A549 treated with ZK216348 at 1 μM for 4 hours (cell line): ENCODE results near the gene TMEM217. TPM values are rescaled to one million over a fixed set of nuclear protein-coding genes. Genes with fewer than 3 reads are reported as not detected.

Source experiments
- total RNA-seq: library from RNA; stranded (reverse); fragments of 200-300 nt; extraction: Qiagen RNA extraction; gene quantifications from 5 replicates; pipeline ENCODE4 v1.2.3, GENCODE V29; 2022; ENCODE audit warnings: low read depth

TMEM217 gene
- total RNA-seq = 0.19 to 1.5 TPM (median 0.76 TPM) in 5 replicates

GRCh38 chr6:37257634-37258404 is at the start of gene TMEM217, which contains the start of gene TBC1D22B:
TMEM217 (minus strand) TSS chr6:37258144; CDS start chr6:37219030, 39,114 bp downstream.
TBC1D22B (plus strand) TSS chr6:37257772; CDS start chr6:37257918, 146 bp downstream.

DNA sequence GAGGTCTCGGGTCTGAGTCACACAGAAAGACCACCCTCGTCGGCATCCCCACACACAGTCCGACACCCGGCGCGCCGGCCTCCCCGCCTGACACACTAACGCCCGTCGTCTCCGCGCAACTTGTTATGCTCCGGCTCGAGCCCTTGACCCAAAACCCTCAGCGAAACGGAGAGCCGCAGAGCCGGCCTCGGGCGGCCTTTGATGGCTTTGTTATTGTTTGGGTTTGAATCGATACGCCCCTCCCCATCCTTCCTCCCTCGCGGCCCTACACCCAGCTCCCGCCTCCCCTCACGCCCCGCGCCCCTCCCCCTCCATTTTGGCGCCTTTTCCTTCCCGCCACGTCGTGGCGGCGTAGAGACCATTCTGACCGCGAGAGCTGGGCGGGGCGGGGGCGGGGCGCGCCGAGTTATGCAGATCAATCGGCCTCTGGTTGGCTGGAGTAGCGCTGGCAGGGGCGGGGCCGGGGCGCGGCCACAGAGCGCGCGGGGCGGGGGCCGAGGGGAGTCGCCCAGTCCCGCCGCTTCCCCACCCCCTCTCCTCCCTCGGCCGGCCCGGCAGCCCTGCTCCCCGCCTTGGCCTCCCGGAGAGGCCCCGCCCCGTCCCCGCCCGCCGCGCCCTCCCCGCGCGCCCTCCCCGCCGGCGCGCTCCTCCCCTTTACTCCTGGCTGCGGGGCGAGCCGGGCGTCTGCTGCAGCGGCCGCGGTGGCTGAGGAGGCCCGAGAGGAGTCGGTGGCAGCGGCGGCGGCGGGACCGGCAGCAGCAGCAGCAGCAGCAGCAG is 88.3 kb downstream of the TMEM217 start, which contains the start of gene PIM1:
Gene PIM1 (plus strand): TSS at position 657 of the 777 bp plus-strand sequence. CDS start 424 bp downstream, outside the sequence.

Other genes with a start within 250 kb of the TMEM217 start
- 9.6 to 18.5 TPM (median 15.3 TPM) in 5 replicates for gene PIM1, start 88.0 kb downstream of the TMEM217 start, total RNA-seq
- 5.2 to 6.9 TPM (median 5.8 TPM) in 5 replicates for gene TBC1D22B, start 372 bp downstream of the TMEM217 start, total RNA-seq
- gene RNF8, start 95.8 kb upstream of the TMEM217 start, total RNA-seq = 22.1 to 37.2 TPM (median 22.7 TPM) in 5 replicates
- 13.7 to 17.6 TPM (median 16.5 TPM) in 5 replicates for gene CMTR1, start 175.1 kb upstream of the TMEM217 start, total RNA-seq
- 39.4 to 58.5 TPM (median 45.5 TPM) in 5 replicates for gene CCDC167, start 241.7 kb upstream of the TMEM217 start, total RNA-seq